Common myeloid progenitor, CD34-positive (primary cell): ENCODE results near the gene DVL3.

Experiments used
- CTCF ChIA-PET: fragments of 350-600 bp; sonication (Branson Sonifier 250); formaldehyde crosslinking; loops from one replicate; lab custom pipeline; 2021; ENCODE audit warnings: antibody characterized with exemption; lab: Charles Lee
- POLR2A ChIA-PET: fragments of 350-600 bp; sonication (Branson Sonifier 250); formaldehyde crosslinking; loops from one replicate; lab custom pipeline; 2021; ENCODE audit warnings: antibody characterized with exemption; lab: Charles Lee
- DNase-seq, 3 donors: peaks; one replicate each; pipeline versions ENCODE4 v3.0.0 to v3.0.0-alpha.2; 2013
- H3K27ac ChIP-seq, 2 experiments: 1 replicate in 1 of 2; 2 replicates in 1 of 2; pipeline ENCODE4 v1.7.0; 2013; ENCODE audit warnings: inconsistent platforms in 2 of 2, low read length in 2 of 2, mild to moderate bottlenecking in 2 of 2, low read depth in 1 of 2, moderate library complexity in 1 of 2; ENCODE audit not compliant: severe bottlenecking in 2 of 2, insufficient read depth in 1 of 2, poor library complexity in 1 of 2
- H3K27me3 ChIP-seq, 5 experiments: replicated peaks in 2 of 5; 1 replicate in 3 of 5; 2 replicates in 2 of 5; pipeline versions ENCODE4 v1.6.1 to v1.7.0; 2013; ENCODE audit warnings: low read length in 4 of 5, mild to moderate bottlenecking in 2 of 5, moderate library complexity in 2 of 5, inconsistent platforms in 1 of 5; ENCODE audit not compliant: insufficient read depth in 5 of 5, control insufficient read depth in 4 of 5
- H3K36me3 ChIP-seq, 4 experiments: 1 replicate in 2 of 4; 2 replicates in 2 of 4; pipeline versions ENCODE4 v1.6.1 to v1.7.0; 2013; ENCODE audit warnings: low read length in 3 of 4, control low read depth in 1 of 4, mild to moderate bottlenecking in 1 of 4; ENCODE audit not compliant: control insufficient read depth in 4 of 4, insufficient read depth in 4 of 4
- H3K4me1 ChIP-seq, 4 experiments: 1 replicate in 3 of 4; 2 replicates in 1 of 4; pipeline versions ENCODE4 v1.6.1 to v1.7.1; 2013; ENCODE audit warnings: low read length in 3 of 4, mild to moderate bottlenecking in 3 of 4, control low read depth in 1 of 4, inconsistent platforms in 1 of 4, moderate library complexity in 1 of 4; ENCODE audit not compliant: control insufficient read depth in 4 of 4, insufficient read depth in 4 of 4; ENCODE audit errors: control extremely low read depth in 1 of 4
- H3K4me3 ChIP-seq, 7 experiments: 1 replicate in 4 of 7; 2 replicates in 3 of 7; pipeline versions ENCODE4 v1.5.1 to v1.7.0; 2013; ENCODE audit warnings: mild to moderate bottlenecking in 7 of 7, low read length in 6 of 7, moderate library complexity in 6 of 7, inconsistent platforms in 2 of 7, low read depth in 2 of 7, control low read depth in 1 of 7; ENCODE audit not compliant: insufficient read depth in 4 of 7, control insufficient read depth in 1 of 7; ENCODE audit errors: extremely low read depth in 1 of 7
- H3K9me3 ChIP-seq, 5 experiments: 1 replicate in 4 of 5; 2 replicates in 1 of 5; pipeline versions ENCODE4 v1.6.1 to v1.7.1; 2013; ENCODE audit warnings: low read length in 4 of 5, mild to moderate bottlenecking in 2 of 5, inconsistent platforms in 1 of 5, low read depth in 1 of 5, moderate library complexity in 1 of 5; ENCODE audit not compliant: control insufficient read depth in 4 of 5, insufficient read depth in 2 of 5; ENCODE audit errors: control extremely low read depth in 1 of 5
- WGBS: methylation state at CpG from one replicate; pipeline ENCODE4 v1.1.5; 2013; ENCODE audit not compliant: insufficient coverage; 5-methylcytosine and 5-hydroxymethylcytosine counted together

DVL3 gene

DNA sequence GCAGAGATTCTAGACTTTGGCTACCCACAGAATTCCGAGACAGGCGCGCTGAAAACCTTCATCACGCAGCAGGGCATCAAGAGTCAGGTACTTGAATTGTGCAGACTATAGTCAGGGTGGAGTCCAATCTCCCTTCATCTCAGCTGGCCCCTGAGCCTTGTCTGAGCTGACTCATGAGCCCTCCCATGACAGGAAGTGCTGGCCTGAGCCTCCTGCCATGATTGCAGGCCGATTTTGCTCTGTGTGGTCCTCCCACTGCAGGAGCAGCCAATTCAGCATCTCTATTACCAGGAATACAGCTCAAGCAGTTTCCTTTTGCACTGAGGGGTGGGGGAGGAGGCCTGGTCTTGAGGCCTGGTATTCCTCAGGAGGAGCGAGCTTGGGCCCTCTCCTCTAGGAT lies 25.0 kb downstream of the DVL3 start:
- Histone ChIP-seq H3K4me1 (peaks cover 4 to 22% (median 20%) of the 10 kb centered on the region in 4 experiments), H3K27me3 (no peaks in the 10 kb centered on the region), H3K36me3 (peaks cover 33 to 78% (median 69%) of the 10 kb centered on the region in 4 experiments), H3K27ac (no peak overlapping the region), H3K4me3 (no peak overlapping the region), H3K9me3 (no peaks in the 10 kb centered on the region)
- POLR2A ChIA-PET = no interaction called here
- DNase-seq = no peak
- CTCF ChIA-PET = interaction anchor here (1.1 to 1.4 kb wide), 2 partner anchors 46 to 282 kb away, joined by 3 read pairs; no protein-coding TSS in a partner anchor
- WGBS = 68% methylated on average over 3 of the region's 6 CpGs

DNA sequence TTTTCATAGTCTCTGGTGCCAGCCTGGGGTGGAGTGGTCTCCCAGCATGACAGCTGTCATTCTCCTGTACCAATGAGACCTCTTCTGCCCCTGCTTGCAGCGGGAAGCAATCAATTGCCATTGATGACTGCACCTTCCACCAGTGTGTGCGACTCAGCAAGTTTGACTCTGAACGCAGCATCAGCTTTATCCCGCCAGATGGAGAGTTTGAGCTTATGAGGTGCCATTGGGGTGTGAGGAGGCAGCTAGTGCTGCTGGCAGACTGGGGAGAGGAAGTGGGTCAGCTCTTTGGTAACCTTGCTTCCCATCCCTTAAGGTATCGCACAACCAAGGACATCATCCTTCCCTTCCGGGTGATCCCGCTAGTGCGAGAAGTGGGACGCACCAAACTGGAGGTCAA lies 26.4 kb downstream of the DVL3 start:
- 100% methylated on average over 9 of the region's 9 CpGs for WGBS
- H3K27me3 ChIP-seq = no peaks in the 10 kb centered on the region
- peaks cover 33 to 78% (median 69%) of the 10 kb centered on the region in 4 experiments for H3K36me3 ChIP-seq
- CTCF ChIA-PET = interaction anchor here (0.7 to 1.5 kb wide), 3 partner anchors 9 to 68 kb away, joined by 3 to 4 read pairs (median 4); partner anchors contain the start of gene EEF1AKMT4
- POLR2A ChIA-PET = no interaction called here
- no peaks in the 10 kb centered on the region for H3K9me3 ChIP-seq
- H3K4me1 ChIP-seq = peaks cover 4 to 17% (median 13%) of the 10 kb centered on the region in 4 experiments
- no peak for DNase-seq
- H3K4me3 ChIP-seq = no peak overlapping the region
- H3K27ac ChIP-seq = no peak overlapping the region

DNA sequence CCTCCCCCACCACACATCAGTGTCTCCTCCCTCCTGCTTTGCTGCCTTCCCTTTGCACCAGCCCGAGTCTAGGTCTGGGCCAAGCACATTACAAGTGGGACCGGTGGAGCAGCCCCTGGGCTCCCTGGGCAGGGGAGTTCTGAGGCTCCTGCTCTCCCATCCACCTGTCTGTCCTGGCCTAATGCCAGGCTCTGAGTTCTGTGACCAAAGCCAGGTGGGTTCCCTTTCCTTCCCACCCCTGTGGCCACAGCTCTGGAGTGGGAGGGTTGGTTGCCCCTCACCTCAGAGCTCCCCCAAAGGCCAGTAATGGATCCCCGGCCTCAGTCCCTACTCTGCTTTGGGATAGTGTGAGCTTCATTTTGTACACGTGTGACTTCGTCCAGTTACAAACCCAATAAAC lies 28.5 kb downstream of the DVL3 start:
- no peak for DNase-seq
- Histone ChIP-seq H3K4me1 (peaks cover 12 to 23% (median 18%) of the 10 kb centered on the region in 4 experiments), H3K27me3 (no peaks in the 10 kb centered on the region), H3K9me3 (no peaks in the 10 kb centered on the region), H3K4me3 (no peak overlapping the region), H3K27ac (no peak overlapping the region), H3K36me3 (peaks cover 34 to 71% (median 67%) of the 10 kb centered on the region in 4 experiments)
- ChIA-PET CTCF (interaction anchor here (1.0 to 2.0 kb wide), 2 partner anchors 10 to 12 kb away, joined by 3 to 7 read pairs; no protein-coding TSS in a partner anchor), POLR2A (interaction anchor here (0.5 kb wide), 1 partner anchor 429 kb away, joined by 4 read pairs; no protein-coding TSS in a partner anchor)
- 92% methylated on average over 2 of the region's 5 CpGs for WGBS

GRCh38 chr3:184184546-184185230 lies 29.5 kb downstream of the DVL3 start:
- Histone ChIP-seq H3K27me3 (no peaks in the 10 kb centered on the region), H3K36me3 (peaks cover 31 to 71% (median 68%) of the 10 kb centered on the region in 4 experiments), H3K4me1 (peaks cover 12 to 23% (median 18%) of the 10 kb centered on the region in 4 experiments), H3K27ac (peak overlapping the region in 1 of 2 experiments; percentile 89), H3K9me3 (no peaks in the 10 kb centered on the region), H3K4me3 (peak overlapping the region in 1 of 7 experiments; percentile 69)
- DNase-seq = peak in 1 of 3 donors; percentile 4
- CTCF ChIA-PET = interaction anchor here (1.0 to 2.0 kb wide), 2 partner anchors 11 kb away, joined by 3 to 7 read pairs; no protein-coding TSS in a partner anchor
- WGBS = 100% methylated on average over 8 of the region's 18 CpGs
- POLR2A ChIA-PET = no interaction called here

- DNase-seq = peak; percentile 100
- no peaks in the 10 kb centered on the region for H3K9me3 ChIP-seq
- peaks cover 12 to 23% (median 18%) of the 10 kb centered on the region in 4 experiments for H3K4me1 ChIP-seq
- ChIA-PET POLR2A (interaction anchor here (0.9 to 1.0 kb wide), 2 partner anchors 294 to 736 kb away, joined by 3 to 4 read pairs; no protein-coding TSS in a partner anchor), CTCF (interaction anchor here (0.7 to 1.6 kb wide), 2 partner anchors 41 to 64 kb away, joined by 3 to 9 read pairs; partner anchors contain the start of gene EEF1AKMT4)
- H3K27ac ChIP-seq = peak overlapping the region; percentile 51 to 89
- peaks cover 24 to 71% (median 66%) of the 10 kb centered on the region in 4 experiments for H3K36me3 ChIP-seq
- 6% methylated on average over 41 of the region's 55 CpGs for WGBS
- H3K27me3 ChIP-seq = no peaks in the 10 kb centered on the region
- H3K4me3 ChIP-seq = peak overlapping the region; percentile 79 to 99 (median 95)
Observed at GRCh38 chr3:184185461-184186183, 30.4 kb downstream of the DVL3 start.

GRCh38 chr3:184186184-184186901 lies 31.2 kb downstream of the DVL3 start, which contains the start of gene ABCF3:
Gene ABCF3, plus strand, starts transcription at chr3:184186199. Its CDS starts 9 bp downstream, at chr3:184186208.
- H3K9me3 ChIP-seq = no peaks in the 10 kb centered on the region
- H3K36me3 ChIP-seq = peaks cover 25 to 71% (median 65%) of the 10 kb centered on the region in 4 experiments
- no peaks in the 10 kb centered on the region for H3K27me3 ChIP-seq
- H3K4me3 ChIP-seq = peak within 1 kb of the TSS; percentile 79 to 99 (median 95)
- H3K27ac ChIP-seq = peak within 1 kb of the TSS; percentile 56 to 89
- peaks cover 12 to 23% (median 18%) of the 10 kb centered on the region in 4 experiments for H3K4me1 ChIP-seq
- POLR2A ChIA-PET = interaction anchor here (0.7 to 1.0 kb wide), 3 partner anchors 11 to 736 kb away, joined by 3 to 4 read pairs (median 3); no protein-coding TSS in a partner anchor
- DNase-seq = peak in 2 of 3 donors; percentile 23 to 51
- WGBS = 0% methylated on average over 34 of the region's 45 CpGs
- CTCF ChIA-PET = interaction anchor here (0.7 to 1.6 kb wide), 5 partner anchors 10 to 63 kb away, joined by 3 to 9 read pairs (median 3); partner anchors contain the start of gene EEF1AKMT4
